Left lung (tissue), 10 donors: ENCODE data around the gene SLX9. TPM values are rescaled to one million over a fixed set of nuclear protein-coding genes. Genes with fewer than 3 reads are reported as not detected.

Experiments
- ATAC-seq: fragments of 200-7000 bp; cut with Tn5 transposase; one replicate; pipeline ENCODE4 v1.9.1; 2020; ENCODE audit warnings: moderate library complexity
- DNase-seq, 4 donors: peaks; one replicate each; pipeline ENCODE4 v3.0.0-alpha.2; 2013 to 2020
- H3K27ac ChIP-seq, 2 donors: fragments of 200-600 bp; sonication (generic) in 1 of 2; one replicate each; pipeline versions ENCODE4 v1.5.0 to v1.8.0; 2020 to 2021
- H3K27me3 ChIP-seq, 2 donors: fragments of 200-600 bp; sonication (generic) in 1 of 2; one replicate each; pipeline versions ENCODE4 v1.5.0 to v1.8.0; 2020 to 2021
- H3K36me3 ChIP-seq, 2 donors: fragments of 200-600 bp; sonication (generic) in 1 of 2; one replicate each; pipeline versions ENCODE4 v1.5.0 to v1.8.0; 2020 to 2021
- H3K4me1 ChIP-seq, 2 donors: fragments of 200-600 bp; one replicate each; pipeline ENCODE4 v1.8.0; 2021
- H3K4me3 ChIP-seq, 2 donors: fragments of 200-600 bp; sonication (generic) in 1 of 2; one replicate each; pipeline versions ENCODE4 v1.5.0 to v1.8.0; 2020 to 2021; ENCODE audit warnings: mild to moderate bottlenecking in 1 of 2
- H3K9me3 ChIP-seq, 2 donors: fragments of 200-600 bp; sonication (generic) in 1 of 2; one replicate each; pipeline versions ENCODE4 v1.5.0 to v1.8.0; 2020 to 2021
- CTCF ChIP-seq, 2 donors: fragments of 200-600 bp; sonication (generic) in 1 of 2; IDR thresholded peaks; one replicate each; pipeline versions ENCODE4 v1.5.0 to v1.8.0; 2021; ENCODE audit warnings: antibody characterized with exemption in 2 of 2
- intact Hi-C, 2 donors: fragments of 100-400 bp; cut with DNase I; formaldehyde crosslinking; loops; one replicate each; pipeline versions ENCODE4 v1.11.2 to v1.14.2; 2022
- polyA plus RNA-seq, 6 donors: library from polyadenylated mRNA; unstranded; fragments of 120-200 nt; gene quantifications; one replicate each; pipeline ENCODE4 v1.2.1, GENCODE V29; 2013; ENCODE audit not compliant: insufficient read length in 6 of 6
- total RNA-seq, 2 donors: library from RNA; stranded (reverse); fragmentation: NEBNext Ultra II Directional; extraction: Animal tissue kit (Norgen Biotek cat#: 25700); gene quantifications; one replicate each; pipeline ENCODE4 v1.2.1, GENCODE V29; 2021
- donor health status: DM: no; HTN: yes; CAD: no.
- donor health status: DM: no; HTN: no; CAD: no.

SLX9 gene
- total and polyA plus RNA-seq, 8 donors: 11.5 to 29.6 (median 16.2) TPM

GRCh38 chr21:44994047-44994694 is 54.3 kb downstream of the SLX9 start:
- TF ChIP-seq CTCF (IDR thresholded peaks at IDR 0.05): no peak
- peak in 3 of 4 donors; percentile 74 to 84 (median 80) for DNase-seq
- Histone ChIP-seq H3K36me3 (no peaks in the 10 kb centered on the region), H3K9me3 (no peaks in the 10 kb centered on the region), H3K4me1 (peaks cover 0 to 5% of the 10 kb centered on the region in 2 donors), H3K4me3 (no peak overlapping the region), H3K27ac (no peak overlapping the region), H3K27me3 (peaks cover 0 to 9% of the 10 kb centered on the region in 2 donors)
- intact Hi-C loops: no loop called here
- no peak for ATAC-seq

GRCh38 chr21:44994695-44995342 is 55.0 kb downstream of the SLX9 start:
- TF ChIP-seq CTCF (IDR thresholded peaks at IDR 0.05): no peak
- intact Hi-C loops: no loop called here
- H3K4me1 ChIP-seq: peaks cover 0 to 5% of the 10 kb centered on the region in 2 donors
- no peak overlapping the region for H3K27ac ChIP-seq
- peak in 2 of 4 donors; percentile 64 to 68 for DNase-seq
- H3K9me3 ChIP-seq: no peaks in the 10 kb centered on the region
- no peaks in the 10 kb centered on the region for H3K36me3 ChIP-seq
- no peak overlapping the region for H3K4me3 ChIP-seq
- ATAC-seq: no peak
- peaks cover 0 to 10% of the 10 kb centered on the region in 2 donors for H3K27me3 ChIP-seq

- H3K27ac ChIP-seq: no peak overlapping the region
- intact Hi-C loops: no loop called here
Measured at GRCh38 chr21:44995343-44995941, 55.6 kb downstream of the SLX9 start.

GRCh38 chr21:44996096-44996495 is 56.3 kb downstream of the SLX9 start:
- ATAC-seq (no peak), DNase-seq (peak in 1 of 4 donors; percentile 43)
- H3K36me3 ChIP-seq: no peaks in the 10 kb centered on the region
- peaks cover 0 to 23% of the 10 kb centered on the region in 2 donors for H3K27me3 ChIP-seq
- H3K4me3 ChIP-seq: no peak overlapping the region
- H3K4me1 ChIP-seq: peaks cover 0 to 5% of the 10 kb centered on the region in 2 donors
- no peaks in the 10 kb centered on the region for H3K9me3 ChIP-seq
- intact Hi-C loops: no loop called here
- no peak for TF ChIP-seq CTCF (IDR thresholded peaks at IDR 0.05)
- H3K27ac ChIP-seq: no peak overlapping the region

More at GRCh38 chr21:44995343-44995941, 55.6 kb downstream of the SLX9 start:
- no peak for ATAC-seq
- Histone ChIP-seq H3K27me3 (peaks cover 0 to 16% of the 10 kb centered on the region in 2 donors), H3K4me1 (peaks cover 0 to 5% of the 10 kb centered on the region in 2 donors), H3K4me3 (no peak overlapping the region), H3K9me3 (no peaks in the 10 kb centered on the region), H3K36me3 (no peaks in the 10 kb centered on the region)
- no peak for TF ChIP-seq CTCF (IDR thresholded peaks at IDR 0.05)
- DNase-seq: peak in 1 of 4 donors; percentile 76

- peaks cover 0 to 5% of the 10 kb centered on the region in 2 donors for H3K4me1 ChIP-seq
- H3K4me3 ChIP-seq: no peak overlapping the region
- ATAC-seq (no peak), DNase-seq (peak in 1 of 4 donors; percentile 57)
- no peaks in the 10 kb centered on the region for H3K36me3 ChIP-seq
- no peaks in the 10 kb centered on the region for H3K9me3 ChIP-seq
- intact Hi-C loops: no loop called here
- no peak overlapping the region for H3K27ac ChIP-seq
- TF ChIP-seq CTCF (IDR thresholded peaks at IDR 0.05): no peak
- peaks cover 0 to 27% of the 10 kb centered on the region in 2 donors for H3K27me3 ChIP-seq
Measured at GRCh38 chr21:44996501-44996921, 56.7 kb downstream of the SLX9 start.
